Nephron (organoid): ENCODE measurements around the gene NR2C2.
"Not testable (repeated sequence)": the region's sequence is repeated elsewhere in the genome, so short reads cannot be mapped to it uniquely, and the experiment has no call there.

Source experiments
- H3K27ac Mint-ChIP-seq, 3 experiments: 2 replicates each; pipeline ENCODE4 v1.8.0; 2020; ENCODE audit warnings: mixed read lengths in 3 of 3, mild to moderate bottlenecking in 2 of 3, moderate library complexity in 1 of 3
- H3K27me3 Mint-ChIP-seq: 2 replicates; pipeline ENCODE4 v1.8.0; 2021; ENCODE audit warnings: low read depth, mild to moderate bottlenecking, moderate library complexity, mixed read lengths
- H3K36me3 Mint-ChIP-seq: 2 replicates; pipeline ENCODE4 v1.8.0; 2020; ENCODE audit warnings: low read depth, mixed read lengths
- H3K4me1 Mint-ChIP-seq: 2 replicates; pipeline ENCODE4 v1.8.0; 2020; ENCODE audit warnings: mixed read lengths
- H3K4me3 Mint-ChIP-seq, 3 experiments: 2 replicates each; pipeline ENCODE4 v1.8.0; 2020; ENCODE audit warnings: mild to moderate bottlenecking in 3 of 3, mixed read lengths in 3 of 3, moderate library complexity in 2 of 3
- H3K9me3 Mint-ChIP-seq: 2 replicates; pipeline ENCODE4 v1.8.0; 2020; ENCODE audit warnings: mixed read lengths
- TF ChIP-seq, protein P1 (sequence below), 3 experiments: fragments of 200-600 bp; sonication (generic); IDR thresholded peaks; one replicate each; pipeline ENCODE4 v1.5.0; 2021; ENCODE audit warnings: antibody characterized with exemption in 3 of 3; ENCODE audit not compliant: unreplicated experiment in 3 of 3

The NR2C2 gene

DNA sequence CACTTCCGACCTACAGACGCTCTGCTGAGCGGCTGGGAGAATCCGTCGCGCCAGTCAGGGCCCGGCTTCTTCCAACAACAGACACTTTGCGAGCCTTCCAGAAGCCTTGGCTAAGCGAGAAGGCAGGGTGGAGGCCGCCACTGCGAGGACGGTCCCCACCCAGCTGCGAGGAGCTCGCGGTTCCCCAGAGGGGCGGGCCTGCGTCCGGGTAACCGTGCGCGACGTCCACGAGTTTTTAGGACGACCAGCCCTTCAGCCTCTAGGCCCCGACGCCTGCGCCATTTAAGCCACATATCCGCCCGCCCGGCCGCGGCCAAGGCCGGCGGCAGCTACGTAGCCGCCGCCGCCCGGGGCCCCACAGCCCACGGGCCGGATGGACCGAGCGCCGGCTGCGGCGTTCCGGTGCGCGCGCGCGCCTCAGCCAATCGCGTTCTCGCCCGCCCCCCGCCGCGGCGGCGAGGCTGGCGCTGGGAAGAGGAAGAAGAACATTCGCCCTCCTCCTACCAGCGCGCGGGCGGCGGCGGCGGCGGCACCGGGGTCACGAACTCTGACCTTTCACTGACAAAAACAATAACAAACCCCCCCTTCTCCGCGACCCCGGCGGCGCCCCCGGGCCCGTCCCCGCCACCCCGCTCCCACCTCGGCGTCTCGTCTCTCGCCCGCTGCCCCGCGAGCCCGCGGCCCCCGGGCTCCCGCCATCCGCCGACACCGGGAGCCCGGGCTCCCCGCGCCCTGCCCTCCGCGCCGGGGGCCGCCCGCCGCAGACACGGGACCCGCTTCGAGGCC, at the start of gene NR2C2:
Gene NR2C2, plus strand, starts transcription at position 484 of the 786 bp plus-strand sequence. CDS start 56,332 bp downstream, outside the sequence.
- Mint-ChIP-seq H3K9me3 (no peaks in the 10 kb centered on the region), H3K4me1 (peaks cover 43% of the 10 kb centered on the region), H3K27ac (peak within 1 kb of the TSS; percentile 99 to 100 (median 100)), H3K27me3 (no peaks in the 10 kb centered on the region), H3K4me3 (peak within 1 kb of the TSS; percentile 98 to 100 (median 99)), H3K36me3 (peaks cover 32% of the 10 kb centered on the region)
- TF ChIP-seq, protein P1, sequence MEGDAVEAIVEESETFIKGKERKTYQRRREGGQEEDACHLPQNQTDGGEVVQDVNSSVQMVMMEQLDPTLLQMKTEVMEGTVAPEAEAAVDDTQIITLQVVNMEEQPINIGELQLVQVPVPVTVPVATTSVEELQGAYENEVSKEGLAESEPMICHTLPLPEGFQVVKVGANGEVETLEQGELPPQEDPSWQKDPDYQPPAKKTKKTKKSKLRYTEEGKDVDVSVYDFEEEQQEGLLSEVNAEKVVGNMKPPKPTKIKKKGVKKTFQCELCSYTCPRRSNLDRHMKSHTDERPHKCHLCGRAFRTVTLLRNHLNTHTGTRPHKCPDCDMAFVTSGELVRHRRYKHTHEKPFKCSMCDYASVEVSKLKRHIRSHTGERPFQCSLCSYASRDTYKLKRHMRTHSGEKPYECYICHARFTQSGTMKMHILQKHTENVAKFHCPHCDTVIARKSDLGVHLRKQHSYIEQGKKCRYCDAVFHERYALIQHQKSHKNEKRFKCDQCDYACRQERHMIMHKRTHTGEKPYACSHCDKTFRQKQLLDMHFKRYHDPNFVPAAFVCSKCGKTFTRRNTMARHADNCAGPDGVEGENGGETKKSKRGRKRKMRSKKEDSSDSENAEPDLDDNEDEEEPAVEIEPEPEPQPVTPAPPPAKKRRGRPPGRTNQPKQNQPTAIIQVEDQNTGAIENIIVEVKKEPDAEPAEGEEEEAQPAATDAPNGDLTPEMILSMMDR (IDR thresholded peaks at IDR 0.05; ENCODE audit: unreplicated experiment in 3 of 3) = no peak

DNA sequence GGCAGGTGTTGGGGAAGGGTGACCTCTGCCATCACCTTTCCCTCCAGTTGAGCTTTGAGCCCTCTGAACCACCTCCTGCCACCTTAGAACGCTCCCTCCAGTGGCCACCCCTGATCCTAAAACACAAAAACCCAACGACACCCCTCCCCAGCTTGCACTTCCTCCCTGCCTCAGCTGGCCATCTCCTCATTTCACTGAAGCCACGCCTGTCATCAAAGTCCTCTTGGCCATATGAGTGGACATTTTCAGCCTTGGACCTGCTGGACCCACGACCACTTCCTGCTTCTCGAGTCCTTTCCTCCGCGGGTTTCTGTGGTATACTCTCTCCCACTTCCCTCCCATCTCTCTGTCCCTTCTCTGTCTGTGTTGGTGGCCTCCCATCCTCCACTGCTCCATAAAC, 48.5 kb upstream of the NR2C2 start:
- peaks cover 27% of the 10 kb centered on the region for H3K27me3 Mint-ChIP-seq
- TF ChIP-seq, protein P1 (IDR thresholded peaks at IDR 0.05; ENCODE audit: unreplicated experiment in 3 of 3) = no peak
- no peak overlapping the region for H3K27ac Mint-ChIP-seq
- peaks cover 4% of the 10 kb centered on the region for H3K4me1 Mint-ChIP-seq
- H3K4me3 Mint-ChIP-seq = no peak overlapping the region
- peaks cover 3% of the 10 kb centered on the region for H3K9me3 Mint-ChIP-seq
- H3K36me3 Mint-ChIP-seq = no peaks in the 10 kb centered on the region

DNA sequence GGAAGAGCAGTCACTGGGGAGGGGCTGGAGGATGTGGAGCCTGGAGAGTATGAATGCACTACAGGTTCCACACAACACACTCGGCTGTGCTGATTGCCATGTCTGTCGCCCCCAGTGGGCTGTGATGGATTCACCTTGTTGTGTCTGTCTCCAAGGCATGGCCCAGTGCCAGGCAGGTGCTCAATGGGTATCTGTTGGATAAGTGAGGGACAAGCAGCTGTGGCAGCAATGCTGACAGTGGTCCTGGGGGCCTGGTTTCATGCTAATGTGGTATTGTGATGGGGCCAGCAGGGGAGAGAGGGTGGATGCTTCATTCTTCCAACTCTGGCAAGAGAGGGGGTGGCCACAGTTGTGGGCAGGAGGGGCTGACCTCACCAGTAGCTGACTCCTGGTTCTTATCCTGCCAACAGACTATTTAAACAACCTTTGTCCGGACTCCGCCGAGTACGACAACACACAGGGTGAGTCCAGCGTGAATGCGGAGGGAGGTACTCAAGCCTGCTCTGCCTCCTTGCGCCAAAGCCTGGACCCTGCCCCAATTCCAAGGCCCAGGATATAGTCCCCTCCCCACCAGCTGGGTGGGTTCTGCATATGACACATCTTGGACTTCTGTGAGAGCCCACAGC, 47.3 kb upstream of the NR2C2 start:
- TF ChIP-seq, protein P1 (IDR thresholded peaks at IDR 0.05; ENCODE audit: unreplicated experiment in 3 of 3) = no peak
- H3K27ac Mint-ChIP-seq = no peak overlapping the region
- H3K36me3 Mint-ChIP-seq = peaks cover 3% of the 10 kb centered on the region

DNA sequence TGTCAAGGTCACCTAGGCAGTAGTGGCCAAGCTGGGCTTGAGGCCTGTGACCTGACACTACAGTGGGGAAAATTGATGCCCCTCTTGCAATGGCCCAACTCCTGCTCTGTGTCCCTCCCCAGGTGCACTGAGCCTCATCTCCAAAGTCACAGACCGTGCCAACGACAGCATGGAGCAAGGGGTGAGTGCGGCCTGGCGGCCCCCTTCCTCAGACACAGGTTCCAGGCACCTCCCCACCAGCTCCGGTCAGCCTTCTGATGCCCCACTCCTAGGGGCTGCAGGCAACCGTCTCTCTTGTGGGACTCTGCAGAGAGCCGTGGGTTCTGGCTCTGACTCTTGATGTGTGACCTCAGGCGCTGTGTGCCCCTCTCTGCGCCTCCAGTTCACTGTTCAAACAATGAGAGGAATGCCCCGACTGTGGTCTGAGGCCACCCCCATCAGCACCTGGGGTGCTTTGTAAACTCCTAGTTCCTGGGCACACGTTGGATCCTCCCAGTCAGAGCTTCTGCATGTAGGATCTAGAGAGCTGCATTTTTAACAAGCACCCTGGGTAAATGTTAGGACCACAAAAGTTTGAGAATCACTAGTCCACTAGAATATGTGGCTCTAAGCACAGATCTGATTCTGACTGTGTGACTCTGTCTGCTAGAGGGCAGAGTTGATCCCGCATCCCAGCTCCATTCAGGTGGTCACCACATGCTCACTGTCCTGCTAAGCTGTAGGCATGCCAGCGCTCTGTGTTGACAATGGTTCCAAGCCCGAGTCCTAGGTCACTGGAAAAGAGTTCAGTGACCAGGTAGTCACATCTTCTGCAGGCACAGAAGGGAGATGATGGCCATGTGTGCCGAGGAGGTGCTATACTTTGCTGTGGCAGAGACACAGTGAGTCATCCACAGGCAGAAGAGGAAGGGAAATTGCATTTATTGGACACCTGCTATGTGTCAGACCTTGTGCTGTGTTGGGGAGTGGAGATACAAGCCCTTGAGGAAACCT, 46.2 kb upstream of the NR2C2 start:
- Mint-ChIP-seq H3K9me3 (peaks cover 23% of the 10 kb centered on the region), H3K36me3 (peaks cover 12% of the 10 kb centered on the region), H3K4me3 (no peak overlapping the region), H3K27me3 (peaks cover 20% of the 10 kb centered on the region), H3K4me1 (peaks cover 4% of the 10 kb centered on the region), H3K27ac (no peak overlapping the region)
- TF ChIP-seq, protein P1 (IDR thresholded peaks at IDR 0.05; ENCODE audit: unreplicated experiment in 3 of 3) = no peak

More for the DNA sequence above, 47.3 kb upstream of the NR2C2 start:
- Mint-ChIP-seq H3K4me3 (no peak overlapping the region), H3K9me3 (peaks cover 12% of the 10 kb centered on the region), H3K4me1 (peaks cover 4% of the 10 kb centered on the region), H3K27me3 (peaks cover 22% of the 10 kb centered on the region)

DNA sequence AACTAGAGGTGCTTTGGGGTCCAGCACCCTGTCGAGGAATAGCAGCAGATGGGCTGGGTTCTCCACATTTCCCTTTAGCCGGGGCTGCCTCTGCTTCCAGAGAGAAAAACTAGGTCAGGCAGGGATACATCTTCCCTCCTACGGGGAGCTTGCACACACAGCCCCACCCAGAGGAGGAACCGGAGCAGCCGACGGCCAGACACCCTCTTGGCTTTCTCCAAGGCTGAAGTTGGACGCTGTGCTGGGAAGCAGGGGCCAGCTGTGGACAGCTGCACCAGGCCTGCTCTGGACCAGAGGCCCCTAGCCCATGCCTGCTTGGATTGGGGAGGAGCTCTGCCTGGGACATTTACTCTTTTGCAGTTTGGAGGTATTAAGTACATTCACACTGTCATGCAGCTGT, 44.7 kb upstream of the NR2C2 start:
- Mint-ChIP-seq H3K4me1 (peaks cover 4% of the 10 kb centered on the region), H3K27ac (peak overlapping the region in 1 of 3 experiments; percentile 23), H3K9me3 (peaks cover 26% of the 10 kb centered on the region), H3K27me3 (peaks cover 25% of the 10 kb centered on the region), H3K36me3 (peaks cover 12% of the 10 kb centered on the region), H3K4me3 (no peak overlapping the region)
- TF ChIP-seq, protein P1 (IDR thresholded peaks at IDR 0.05; ENCODE audit: unreplicated experiment in 3 of 3) = no peak

DNA sequence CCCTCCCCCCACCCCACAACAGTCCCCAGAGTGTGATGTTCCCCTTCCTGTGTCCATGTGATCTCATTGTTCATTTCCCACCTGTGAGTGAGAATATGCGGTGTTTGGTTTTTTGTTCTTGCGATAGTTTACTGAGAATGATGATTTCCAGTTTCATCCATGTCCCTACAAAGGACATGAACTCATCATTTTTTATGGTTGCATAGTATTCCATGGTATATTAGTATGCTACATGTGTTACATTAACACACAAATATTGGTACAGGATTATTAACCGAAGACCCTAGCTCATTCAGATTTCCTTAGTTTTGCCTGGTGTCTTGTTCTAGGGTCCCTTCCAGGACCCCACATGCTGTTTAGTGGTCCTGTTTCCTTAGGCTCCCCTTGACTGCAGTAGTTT, 43.9 kb upstream of the NR2C2 start:
- H3K4me3 Mint-ChIP-seq, H3K4me1 Mint-ChIP-seq, H3K27ac Mint-ChIP-seq: not testable (repeated sequence)
- H3K27me3 Mint-ChIP-seq = peaks cover 21% of the 10 kb centered on the region
- H3K36me3 Mint-ChIP-seq = peaks cover 12% of the 10 kb centered on the region
- H3K9me3 Mint-ChIP-seq = peaks cover 26% of the 10 kb centered on the region
